ENCODE data around the gene XPO5.

GRCh38 chr6:43481591-43482236 lies 94.1 kb downstream of the XPO5 start:
- TF ChIP-seq CTCF (IDR thresholded peaks at IDR 0.05) (no peak), POLR2AphosphoS5 (IDR thresholded peaks at IDR 0.05) (no peak), POLR2A (IDR thresholded peaks at IDR 0.05) (no peak), EP300 (IDR thresholded peaks at IDR 0.05) (no peak)

Measured in sigmoid colon (tissue), 4 donors.